HG03558 (cell line): ENCODE data around the gene CELF6.
"Not testable (repeated sequence)": the region's sequence is repeated elsewhere in the genome, so short reads cannot be mapped to it uniquely, and the experiment has no call there.

Experiments
- ATAC-seq: cut with Tn5 transposase; IDR thresholded peaks from one replicate; pipeline ENCODE4 v1.9.1; 2021; ENCODE audit warnings: moderate number of reproducible peaks; ENCODE audit not compliant: unreplicated experiment; ENCODE audit errors: extremely low read depth

Gene CELF6

GRCh38 chr15:72275635-72276325 is 44.2 kb downstream of the CELF6 start:
- ATAC-seq, result not testable (repeated sequence)

GRCh38 chr15:72272997-72273352 is 47.0 kb downstream of the CELF6 start:
- no peak for ATAC-seq

- peak; percentile 85 for ATAC-seq
Observed at GRCh38 chr15:72272213-72272996, 47.6 kb downstream of the CELF6 start, which contains the start of gene PARP6. PARP6 (minus strand) TSS chr15:72272554; CDS start chr15:72267477, 5,077 bp downstream.

GRCh38 chr15:72271895-72272212 is 48.1 kb downstream of the CELF6 start:
- ATAC-seq, result no peak

GRCh38 chr15:72271221-72271620 is 48.7 kb downstream of the CELF6 start:
- no peak for ATAC-seq

GRCh38 chr15:72269739-72270138 is 50.2 kb downstream of the CELF6 start:
- ATAC-seq, result no peak

GRCh38 chr15:72265031-72265430 is 54.9 kb downstream of the CELF6 start:
- ATAC-seq, result no peak

- ATAC-seq, result no peak
Observed at GRCh38 chr15:72252663-72253299, 67.2 kb downstream of the CELF6 start.

- ATAC-seq, result no peak
Observed at GRCh38 chr15:72249142-72249810, 70.7 kb downstream of the CELF6 start.

- ATAC-seq, result no peak
Observed at GRCh38 chr15:72248514-72248913, 71.4 kb downstream of the CELF6 start.

GRCh38 chr15:72242775-72243370 is 77.1 kb downstream of the CELF6 start:
- ATAC-seq, result no peak

- no peak for ATAC-seq
Observed at GRCh38 chr15:72239652-72240051, 80.3 kb downstream of the CELF6 start.

GRCh38 chr15:72238586-72238985 is 81.4 kb downstream of the CELF6 start:
- no peak for ATAC-seq

- no peak for ATAC-seq
Observed at GRCh38 chr15:72237853-72238224, 82.1 kb downstream of the CELF6 start.

GRCh38 chr15:72237029-72237852 is 82.7 kb downstream of the CELF6 start:
- ATAC-seq, result peak; percentile 45

GRCh38 chr15:72236381-72237003 is 83.5 kb downstream of the CELF6 start:
- ATAC-seq, result no peak

- ATAC-seq, result no peak
Observed at GRCh38 chr15:72235298-72235697, 84.7 kb downstream of the CELF6 start.
